Stimulated activated naive CD4-positive, alpha-beta T cell treated with Interleukin-2 at 50 U/mL for 16 hours (primary cell): Measurements from ENCODE around the gene PRKD1.
"Not testable (repeated sequence)": the region's sequence is repeated elsewhere in the genome, so short reads cannot be mapped to it uniquely, and the experiment has no call there.

Source experiments
- DNase-seq: peaks from one replicate; lab custom pipeline; 2025; lab: John Stamatoyannopoulos, UW

PRKD1 gene

GRCh38 chr14:29900609-29901350 lies 26.9 kb downstream of the PRKD1 start:
- no peak for DNase-seq

- DNase-seq, result no peak
These were observed 29.2 kb downstream of the PRKD1 start for GRCh38 chr14:29898470-29898869.

- DNase-seq, result no peak
These were observed 30.5 kb downstream of the PRKD1 start for GRCh38 chr14:29897181-29897580.

- DNase-seq, result no peak
These were observed 31.3 kb downstream of the PRKD1 start for GRCh38 chr14:29896354-29896821.

GRCh38 chr14:29895591-29896083 lies 32.0 kb downstream of the PRKD1 start:
- no peak for DNase-seq

GRCh38 chr14:29893989-29894388 lies 33.7 kb downstream of the PRKD1 start:
- no peak for DNase-seq

GRCh38 chr14:29892327-29892726 lies 35.3 kb downstream of the PRKD1 start:
- DNase-seq, result no peak

GRCh38 chr14:29885988-29886387 lies 41.7 kb downstream of the PRKD1 start:
- no peak for DNase-seq

GRCh38 chr14:29868000-29868399 lies 59.6 kb downstream of the PRKD1 start:
- no peak for DNase-seq

GRCh38 chr14:29865299-29865698 lies 62.3 kb downstream of the PRKD1 start:
- no peak for DNase-seq

- no peak for DNase-seq
These were observed 65.7 kb downstream of the PRKD1 start for GRCh38 chr14:29861996-29862395.

GRCh38 chr14:29858299-29858698 lies 69.3 kb downstream of the PRKD1 start:
- DNase-seq, result no peak

- no peak for DNase-seq
These were observed 70.1 kb downstream of the PRKD1 start for GRCh38 chr14:29857551-29857950.

- no peak for DNase-seq
These were observed 71.1 kb downstream of the PRKD1 start for GRCh38 chr14:29856516-29856915.

GRCh38 chr14:29853691-29854090 lies 74.0 kb downstream of the PRKD1 start:
- DNase-seq, result not testable (repeated sequence)

- DNase-seq, result no peak
These were observed 74.4 kb downstream of the PRKD1 start for GRCh38 chr14:29853272-29853671.

- DNase-seq, result no peak
These were observed 76.2 kb downstream of the PRKD1 start for GRCh38 chr14:29851397-29851796.

GRCh38 chr14:29847056-29847380 lies 80.6 kb downstream of the PRKD1 start:
- no peak for DNase-seq

GRCh38 chr14:29846339-29847055 lies 81.2 kb downstream of the PRKD1 start:
- no peak for DNase-seq

- DNase-seq, result no peak
These were observed 83.7 kb downstream of the PRKD1 start for GRCh38 chr14:29843981-29844380.

GRCh38 chr14:29842228-29842627 lies 85.4 kb downstream of the PRKD1 start:
- no peak for DNase-seq

GRCh38 chr14:29840369-29840892 lies 87.2 kb downstream of the PRKD1 start:
- DNase-seq, result not testable (repeated sequence)

- DNase-seq, result not testable (repeated sequence)
These were observed 88.0 kb downstream of the PRKD1 start for GRCh38 chr14:29839691-29840090.
